GM18867 (cell line): ENCODE results near the gene SERTAD3.
"Not testable (repeated sequence)": the region's sequence is repeated elsewhere in the genome, so short reads cannot be mapped to it uniquely, and the experiment has no call there.

ENCODE experiments used
- ATAC-seq: cut with Tn5 transposase; IDR thresholded peaks from one replicate; pipeline ENCODE4 v1.9.1; 2021; ENCODE audit warnings: mild to moderate bottlenecking, moderate library complexity; ENCODE audit not compliant: unreplicated experiment

SERTAD3 gene

DNA sequence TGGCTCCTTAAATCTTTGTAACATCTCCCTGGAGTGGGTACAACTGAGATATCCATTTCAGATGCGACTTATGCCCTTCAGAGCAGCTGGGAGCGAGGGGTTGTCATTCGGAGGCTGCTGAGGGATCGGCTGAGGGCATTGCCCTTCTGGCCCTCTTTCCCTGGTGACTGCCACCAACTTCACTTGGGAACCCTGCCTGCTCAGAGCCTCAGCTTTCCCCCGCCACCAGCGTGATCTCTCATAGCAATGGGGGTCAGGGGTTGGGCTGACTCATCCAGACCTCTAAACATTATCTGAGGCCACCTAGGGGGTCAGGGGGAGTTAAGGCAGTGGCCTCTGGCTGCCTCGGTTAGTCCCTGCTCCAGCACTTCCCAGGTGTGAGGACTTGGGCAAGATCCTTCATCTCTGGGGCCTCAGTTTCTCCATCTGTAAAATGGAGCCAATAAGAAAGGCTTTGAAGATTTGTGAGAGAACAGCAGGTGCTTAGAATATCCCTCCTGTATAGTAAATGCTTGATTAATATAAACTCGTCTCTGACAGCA, 32.1 kb downstream of the SERTAD3 start:
- no peak for ATAC-seq

DNA sequence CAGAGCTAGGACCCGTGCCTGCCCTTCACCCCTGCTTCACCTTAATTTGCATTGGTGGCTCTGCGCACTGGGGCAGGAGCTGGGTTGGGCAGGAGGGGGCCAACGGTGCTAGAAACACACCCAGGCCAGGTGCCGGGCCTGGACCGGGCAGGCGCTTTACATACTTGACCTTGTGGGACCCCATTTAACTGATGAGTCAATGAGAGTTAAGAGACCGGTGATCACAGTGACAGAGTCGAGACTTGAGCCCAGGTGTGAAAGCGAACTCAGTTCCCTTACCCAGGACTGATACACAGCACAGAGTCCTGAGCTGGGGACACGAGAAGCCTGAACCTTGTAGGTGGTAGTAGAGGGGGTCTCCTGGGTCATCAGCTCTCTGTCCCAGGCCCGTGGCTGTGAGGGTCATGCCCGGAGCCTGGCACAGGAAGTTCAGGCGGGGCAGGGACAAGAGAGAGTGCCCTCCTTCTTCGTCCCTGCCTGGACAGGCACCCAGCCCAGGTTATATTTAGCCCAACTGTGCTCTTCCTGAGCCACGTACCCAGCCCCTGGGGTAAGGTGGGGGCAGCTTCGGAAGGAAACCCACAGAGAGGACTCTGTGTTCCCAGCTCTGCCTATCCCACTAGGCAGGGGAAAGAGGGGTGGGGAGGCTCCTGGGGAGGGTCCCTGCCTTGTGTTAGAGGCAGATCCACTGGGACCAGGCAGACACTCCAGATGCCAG, 32.9 kb downstream of the SERTAD3 start:
- peak; percentile 49 for ATAC-seq

DNA sequence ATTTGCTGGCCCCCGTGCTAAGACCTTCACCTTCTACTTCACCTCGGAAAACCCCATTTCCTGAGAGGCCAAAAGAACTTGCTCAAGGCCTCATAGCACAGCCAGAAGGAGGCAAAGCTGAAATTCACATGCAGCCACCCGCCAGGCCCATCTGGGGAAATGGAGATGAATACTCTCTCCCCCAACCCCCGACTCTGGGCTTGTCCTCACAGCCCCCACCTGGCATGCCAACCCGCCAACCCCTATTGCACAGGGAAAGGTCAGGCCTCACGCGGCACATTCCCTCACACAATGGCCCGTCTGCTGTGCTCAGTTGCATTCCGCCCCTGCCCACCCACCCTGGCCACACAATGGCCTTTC, 34.1 kb downstream of the SERTAD3 start:
- no peak for ATAC-seq

DNA sequence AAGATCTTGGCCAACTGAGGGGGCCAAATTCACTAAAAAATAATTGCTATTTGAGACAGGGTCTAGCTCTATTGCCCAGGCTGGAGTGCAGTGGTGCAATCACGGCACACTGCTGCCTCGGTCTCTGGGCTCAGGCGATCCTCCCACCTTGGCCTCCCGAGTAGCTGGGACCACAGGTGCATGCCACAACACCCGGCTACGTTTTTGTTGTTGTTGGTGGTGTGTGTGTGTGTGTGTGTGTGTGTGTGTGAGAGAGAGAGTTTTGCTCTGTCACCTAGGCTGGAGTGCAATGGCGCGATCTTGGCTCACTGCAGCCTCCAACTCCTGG, 35.6 kb downstream of the SERTAD3 start:
- not testable (repeated sequence) for ATAC-seq

DNA sequence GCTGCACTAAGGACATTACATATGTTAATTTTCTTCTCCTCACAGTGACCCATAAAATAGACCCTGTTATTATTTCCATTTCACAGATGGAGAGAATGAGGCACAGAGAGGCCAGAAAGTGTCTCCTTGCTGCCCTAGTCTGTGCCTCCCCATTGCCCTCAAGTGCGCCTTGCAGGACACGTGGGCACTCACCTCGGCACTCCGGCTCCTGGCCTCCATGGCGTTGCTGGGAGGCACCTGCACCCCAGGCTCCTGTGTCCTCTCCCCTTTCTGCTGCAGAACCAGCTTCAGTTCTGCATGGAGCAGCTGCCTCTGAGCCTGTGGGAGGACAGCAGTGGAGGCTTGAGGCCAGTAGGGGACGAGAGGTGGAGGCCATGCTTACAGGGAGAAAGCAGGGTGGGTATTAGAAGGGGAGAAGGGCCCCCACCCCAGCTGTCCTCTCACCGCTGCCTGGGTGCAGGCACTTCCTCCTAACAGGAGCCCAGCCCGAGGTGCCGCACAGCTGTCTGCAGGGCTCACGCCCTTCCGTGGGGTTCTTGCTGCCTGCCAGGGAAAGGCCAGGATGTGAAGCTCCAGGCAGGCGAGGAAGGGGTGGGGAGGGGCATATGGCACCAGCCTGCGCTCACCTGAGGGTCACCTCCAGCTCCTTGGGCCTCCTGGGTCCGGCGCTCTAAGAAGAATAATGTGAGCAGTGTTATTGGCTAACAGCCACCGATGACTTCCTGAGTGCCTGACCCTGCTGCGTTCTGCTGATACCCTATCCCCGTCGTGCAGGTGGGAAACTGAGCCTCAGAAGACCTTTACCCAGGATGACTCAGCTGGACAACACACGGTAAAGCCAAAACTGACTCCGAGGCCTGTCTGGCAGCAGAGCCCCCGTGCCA, 36.2 kb downstream of the SERTAD3 start:
- ATAC-seq = no peak

DNA sequence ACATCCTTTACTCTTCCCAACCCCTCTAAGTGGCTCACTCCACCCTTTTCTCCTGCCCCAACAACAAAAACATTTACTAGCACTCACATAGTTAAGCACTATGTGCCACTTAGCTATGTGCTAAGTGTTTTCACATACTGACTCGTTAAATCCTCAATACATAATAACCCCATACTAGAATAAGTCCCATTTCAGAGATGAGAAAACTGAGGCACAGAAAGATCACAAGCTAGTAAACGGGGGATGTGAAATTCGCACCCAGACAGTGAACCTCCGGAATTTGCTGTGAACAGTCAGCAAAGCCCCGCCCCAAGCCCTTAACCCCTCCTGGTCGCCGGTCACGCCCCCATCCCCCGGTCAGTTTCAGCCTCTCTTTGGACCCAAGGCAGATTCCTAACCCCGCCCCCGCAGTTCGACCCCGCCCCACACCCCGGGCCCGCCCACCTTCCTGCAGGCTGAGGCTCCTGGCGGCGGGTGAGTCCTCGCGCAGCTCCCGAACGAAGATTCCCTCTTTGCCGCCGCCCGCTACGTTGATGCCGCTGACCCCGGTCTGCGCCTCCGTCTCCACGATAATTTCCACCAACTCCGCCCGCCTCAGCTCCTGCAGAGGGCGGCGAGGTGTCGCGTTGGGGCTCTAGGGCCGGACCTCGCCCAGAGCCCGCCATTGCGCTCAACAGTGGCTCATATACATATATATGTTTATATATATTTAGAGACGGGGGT, 40.7 kb downstream of the SERTAD3 start:
- ATAC-seq = peak; percentile 77

DNA sequence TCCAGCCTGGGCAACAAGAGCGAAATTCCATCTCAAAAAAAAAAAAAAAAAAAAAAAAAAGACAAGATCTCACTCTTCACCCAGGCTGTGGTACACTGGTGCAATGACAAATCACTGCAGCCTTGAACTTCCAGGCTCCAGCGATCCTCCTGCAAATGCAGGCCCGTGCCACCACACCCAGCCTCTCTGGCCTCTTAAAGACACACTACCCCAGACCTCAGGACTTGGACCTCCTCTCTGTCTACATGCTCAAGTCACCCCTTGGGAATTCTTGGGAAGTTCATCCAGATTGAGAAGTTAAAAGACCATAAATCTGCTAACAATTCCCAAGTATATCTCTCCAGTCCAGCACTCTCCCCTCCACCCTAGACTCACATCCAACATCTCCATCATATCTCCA, 43.6 kb downstream of the SERTAD3 start:
- ATAC-seq = no peak

DNA sequence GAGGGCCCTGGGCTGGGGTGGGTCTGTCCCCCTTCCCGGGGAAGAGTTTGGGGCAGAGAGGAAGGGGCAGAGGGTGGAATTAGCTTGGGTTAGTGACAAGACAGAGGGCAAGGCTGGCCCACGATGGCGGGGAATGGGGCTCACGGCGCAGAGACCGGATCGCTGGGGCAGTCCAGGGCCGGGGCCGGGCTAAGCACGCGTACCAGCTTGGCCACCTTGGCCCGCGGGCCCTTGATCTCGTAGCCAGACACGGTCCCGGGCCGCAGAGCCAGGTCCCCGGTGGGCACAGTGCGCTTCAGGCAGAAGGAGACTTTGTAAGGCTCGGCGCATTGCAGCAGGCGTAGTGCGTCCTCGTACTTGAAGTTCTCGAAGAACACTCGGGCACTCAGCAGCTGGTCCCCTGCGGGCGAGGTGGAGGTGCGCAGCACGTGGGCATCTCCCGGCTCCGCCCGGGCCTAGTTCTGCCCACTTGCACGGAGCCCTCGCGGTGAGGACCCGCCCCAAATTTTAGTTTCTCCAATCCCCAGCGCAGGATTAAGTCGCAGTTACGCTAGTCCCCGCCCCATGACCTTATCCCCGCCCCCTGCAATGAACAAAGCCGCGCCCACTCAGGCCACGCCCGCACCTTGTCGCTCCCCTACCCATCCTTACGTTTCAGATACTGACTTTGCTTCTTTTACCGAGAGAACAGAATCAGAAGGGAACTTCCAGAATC, 45.6 kb downstream of the SERTAD3 start:
- ATAC-seq = no peak

DNA sequence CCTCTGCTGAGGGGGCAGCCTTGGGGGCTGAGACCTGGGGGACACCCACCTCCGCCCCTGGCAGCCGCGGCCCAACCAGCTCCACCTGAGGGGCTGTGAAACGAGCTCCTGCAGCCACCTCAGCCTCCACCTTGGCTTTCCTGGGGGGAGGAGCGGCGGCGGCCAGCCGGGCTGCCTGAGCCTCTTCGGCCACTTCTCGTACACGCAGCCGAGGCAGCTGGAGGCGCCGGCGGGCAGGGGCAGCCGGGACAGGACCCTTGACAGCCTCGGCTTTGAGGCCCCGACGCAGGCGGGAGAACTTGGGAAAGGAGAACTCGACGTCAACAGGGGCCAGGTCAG, 46.6 kb downstream of the SERTAD3 start:
- no peak for ATAC-seq

DNA sequence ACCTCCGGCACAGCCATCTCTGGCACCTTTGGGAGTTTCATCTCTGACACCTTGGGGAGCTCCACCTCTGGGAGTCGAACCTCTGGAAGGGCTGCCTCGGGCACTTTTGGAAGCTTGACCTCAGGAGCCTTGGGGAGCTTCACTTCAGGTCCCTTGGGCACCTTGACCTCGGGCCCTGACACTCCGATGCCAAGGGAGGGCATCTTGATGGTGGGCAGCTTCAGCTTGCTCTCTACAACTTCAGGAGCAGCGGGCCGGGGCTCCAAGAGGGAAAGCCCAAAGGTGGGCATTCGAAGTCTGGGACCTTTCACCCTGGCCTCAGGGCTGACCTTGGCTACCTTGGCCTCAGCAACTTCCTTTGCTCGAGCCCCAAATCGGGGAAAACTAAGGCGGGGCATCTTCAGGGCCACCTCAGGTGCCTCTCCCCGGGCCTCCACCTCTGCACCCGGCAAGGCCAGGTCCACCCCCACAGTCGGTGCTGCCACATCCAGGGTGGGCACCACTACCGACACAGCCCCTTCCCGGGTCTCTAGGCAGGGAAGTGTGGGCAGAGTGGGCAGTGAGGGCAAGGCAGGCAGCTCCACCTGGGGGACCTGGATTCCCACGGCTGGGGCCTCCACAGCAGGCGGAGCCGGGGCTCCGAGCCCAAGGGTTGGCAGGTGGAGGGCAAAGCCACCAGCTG, 47.1 kb downstream of the SERTAD3 start:
- ATAC-seq = no peak

DNA sequence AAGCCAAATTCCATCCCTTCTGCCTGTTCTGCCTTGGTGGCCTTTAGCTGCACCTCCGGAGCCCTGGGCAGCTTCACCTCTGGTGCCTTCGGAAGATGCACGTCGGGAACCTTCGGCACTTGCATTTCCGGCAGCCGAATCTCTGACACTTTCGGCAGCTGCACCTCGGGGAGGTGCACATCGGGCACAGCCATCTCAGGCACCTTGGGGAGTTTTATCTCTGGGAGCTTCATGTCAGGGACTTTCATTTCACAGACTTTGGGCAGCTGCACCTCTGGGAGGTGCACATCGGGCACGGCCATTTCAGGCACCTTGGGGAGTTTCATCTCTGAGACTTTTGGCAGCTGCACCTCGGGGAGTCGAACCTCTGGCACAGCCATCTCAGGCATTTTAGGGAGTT, 48.2 kb downstream of the SERTAD3 start:
- no peak for ATAC-seq

DNA sequence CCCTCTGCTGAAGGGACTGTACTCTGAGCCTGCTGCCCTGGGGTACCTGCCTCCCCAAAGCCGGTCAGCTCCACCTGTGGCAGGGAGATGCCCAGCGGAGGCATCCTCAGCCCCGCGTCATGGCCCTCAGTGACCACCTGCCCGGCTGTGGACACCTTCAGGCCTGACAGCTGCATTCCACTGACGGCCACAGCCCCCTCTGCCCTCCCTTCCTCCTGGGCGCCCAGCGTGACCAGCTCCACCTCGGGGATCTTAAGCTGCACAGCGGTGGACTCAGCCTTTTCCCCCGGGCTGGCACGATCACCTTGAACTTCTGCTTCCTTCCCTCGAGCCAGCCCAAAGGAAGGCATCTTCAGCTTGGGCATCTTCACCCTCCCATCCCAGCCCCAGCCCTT, 49.3 kb downstream of the SERTAD3 start:
- ATAC-seq = no peak

DNA sequence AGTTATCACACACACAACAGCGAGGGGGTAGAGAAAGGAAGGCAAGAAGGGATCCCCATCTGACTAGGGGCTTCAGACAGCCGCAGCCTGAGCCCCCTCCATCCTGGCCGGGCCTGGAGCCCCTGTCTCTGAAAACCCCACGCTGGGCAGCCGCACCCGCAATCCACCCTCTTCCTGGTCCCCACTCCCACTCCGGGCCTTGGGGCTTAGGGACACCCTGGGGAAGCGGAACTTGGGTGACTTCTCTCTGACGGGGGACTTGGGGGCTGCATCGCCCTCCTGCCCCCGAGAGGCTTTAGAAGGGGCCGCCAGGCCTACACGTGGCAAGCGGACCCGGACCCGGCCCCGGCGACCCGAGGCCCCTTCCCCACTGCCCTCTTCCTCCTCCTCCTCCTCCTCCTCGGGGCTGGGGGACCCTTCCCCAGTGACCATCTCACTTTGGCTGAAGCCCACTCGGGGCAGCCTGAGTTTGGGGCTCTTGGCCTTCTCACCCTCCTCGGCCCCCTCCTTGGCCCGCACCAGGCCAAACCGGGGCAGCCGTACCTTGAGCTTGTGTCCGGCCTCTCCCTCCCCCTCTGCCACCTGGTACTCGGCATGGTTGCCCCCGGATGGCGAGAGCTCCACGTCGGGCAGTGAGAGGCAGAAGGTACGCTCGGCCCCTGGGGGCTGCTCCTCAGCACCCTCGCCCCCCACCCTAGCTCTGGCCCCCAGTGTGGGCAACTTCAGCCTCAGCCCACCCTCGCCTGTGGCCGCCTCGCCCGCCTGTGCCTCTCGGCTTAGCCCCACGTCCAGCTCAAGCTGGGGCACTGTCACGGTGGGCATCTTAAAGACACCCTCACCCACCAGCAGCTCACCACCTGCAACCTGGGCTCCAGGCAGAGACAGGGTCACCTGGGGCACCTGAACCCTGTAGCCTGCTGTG, 50.0 kb downstream of the SERTAD3 start:
- no peak for ATAC-seq

DNA sequence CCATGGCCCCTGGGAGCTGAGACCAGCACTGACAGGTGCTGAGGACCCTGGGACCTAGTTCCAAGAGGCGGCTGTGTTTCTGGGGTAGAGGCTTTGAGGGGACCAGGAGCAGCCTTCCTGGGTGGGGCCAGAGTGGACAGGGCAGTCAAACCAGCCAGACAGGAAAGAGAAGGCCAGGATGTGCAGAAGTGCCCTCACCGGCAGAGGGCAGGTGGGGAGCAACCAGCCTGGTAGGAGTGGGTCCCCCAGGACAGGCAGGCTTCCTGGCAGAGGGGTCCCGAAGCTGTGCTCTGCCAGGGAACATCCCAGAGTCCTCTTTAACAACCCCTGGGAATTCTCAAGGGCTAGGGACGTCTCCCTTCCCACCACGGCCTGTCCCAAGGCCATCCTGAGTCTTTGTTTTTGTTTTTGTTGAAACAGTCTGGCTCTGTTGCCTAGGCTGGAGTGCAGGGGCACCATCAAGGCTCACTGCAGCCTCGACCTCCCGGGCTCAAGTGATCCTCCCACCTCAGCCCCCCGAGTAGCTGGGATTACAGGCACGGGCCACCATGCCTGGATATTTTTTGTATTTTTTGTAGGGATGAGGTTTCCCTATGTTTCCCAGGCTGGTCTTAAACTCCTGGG, 51.1 kb downstream of the SERTAD3 start:
- ATAC-seq = no peak

DNA sequence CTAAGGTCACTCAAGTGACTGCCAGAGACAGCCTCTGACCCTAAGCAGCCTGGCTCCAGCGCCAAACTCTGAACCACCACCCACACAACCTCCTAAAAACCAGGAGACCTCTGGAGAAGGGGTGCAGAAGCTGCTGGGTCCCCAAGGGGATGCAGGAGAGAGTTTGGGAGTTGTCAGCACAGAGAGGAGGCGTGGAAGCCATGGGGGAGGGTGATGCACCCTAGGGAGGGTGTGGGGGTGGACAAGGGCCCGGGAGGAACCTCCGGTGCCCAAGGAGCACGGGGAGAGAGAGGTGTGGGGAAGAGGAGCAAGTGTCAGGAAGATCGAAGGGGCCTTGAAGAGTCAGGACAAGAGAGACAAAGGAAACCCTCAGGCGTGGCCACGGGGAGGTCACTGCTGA, 52.0 kb downstream of the SERTAD3 start:
- ATAC-seq = no peak
